Liver (tissue), 9 donors: ENCODE data around the gene CD36. TPM values are rescaled to one million over a fixed set of nuclear protein-coding genes. Genes with fewer than 3 reads are reported as not detected.

Experiments used
- DNase-seq: peaks from one replicate; pipeline ENCODE4 v3.0.0-alpha.2; 2017; ENCODE audit warnings: low spot score
- H3K27ac ChIP-seq, 2 donors: one replicate each; pipeline ENCODE4 v1.7.0; 2013; ENCODE audit warnings: inconsistent platforms in 2 of 2, low read length in 2 of 2, control low read depth in 1 of 2, low read depth in 1 of 2, mild to moderate bottlenecking in 1 of 2
- H3K27me3 ChIP-seq, 4 donors: one replicate each; pipeline versions ENCODE4 v1.6.1 to v1.7.0; 2013; ENCODE audit warnings: low read length in 3 of 4, inconsistent platforms in 1 of 4, mild to moderate bottlenecking in 1 of 4, moderate library complexity in 1 of 4; ENCODE audit not compliant: control insufficient read depth in 4 of 4, insufficient read depth in 4 of 4
- H3K36me3 ChIP-seq, 4 donors: one replicate each; pipeline versions ENCODE4 v1.6.1 to v1.7.0; 2013; ENCODE audit warnings: low read length in 3 of 4, mild to moderate bottlenecking in 3 of 4, low read depth in 1 of 4, moderate library complexity in 1 of 4; ENCODE audit not compliant: control insufficient read depth in 4 of 4, insufficient read depth in 3 of 4
- H3K4me1 ChIP-seq, 4 donors: one replicate each; pipeline versions ENCODE4 v1.6.1 to v1.7.0; 2013; ENCODE audit warnings: low read length in 3 of 4, mild to moderate bottlenecking in 3 of 4, moderate library complexity in 1 of 4; ENCODE audit not compliant: control insufficient read depth in 4 of 4, insufficient read depth in 4 of 4
- H3K4me3 ChIP-seq, 3 donors: one replicate each; pipeline versions ENCODE4 v1.6.1 to v1.7.0; 2013; ENCODE audit warnings: low read length in 3 of 3, control low read depth in 1 of 3, low read depth in 1 of 3, mild to moderate bottlenecking in 1 of 3
- H3K9ac ChIP-seq, 2 donors: one replicate each; pipeline ENCODE4 v1.7.0; 2013; ENCODE audit warnings: low read length in 2 of 2, mild to moderate bottlenecking in 2 of 2, moderate library complexity in 2 of 2, control low read depth in 1 of 2, low read depth in 1 of 2
- H3K9me3 ChIP-seq, 4 donors: one replicate each; pipeline versions ENCODE4 v1.6.1 to v1.7.0; 2013; ENCODE audit warnings: low read length in 3 of 4; ENCODE audit not compliant: control insufficient read depth in 4 of 4
- EGR1 ChIP-seq, 2 donors: IDR thresholded peaks; 2 replicates each; pipeline ENCODE4 v1.6.1; 2016 to 2018; ENCODE audit warnings: antibody characterized with exemption in 2 of 2, low read depth in 2 of 2
- FOXA1 ChIP-seq: IDR thresholded peaks from 2 replicates; pipeline ENCODE4 v1.6.1; 2016; ENCODE audit warnings: antibody characterized with exemption
- FOXA2 ChIP-seq: IDR thresholded peaks from 2 replicates; pipeline ENCODE4 v1.6.1; 2016; ENCODE audit warnings: antibody characterized with exemption
- GABPA ChIP-seq, 2 donors: IDR thresholded peaks in 1 of 2; conservative IDR thresholded peaks in 1 of 2; 2 replicates each; pipeline ENCODE4 v1.6.1; 2016; ENCODE audit warnings: antibody characterized with exemption in 2 of 2, mild to moderate bottlenecking in 1 of 2, moderate library complexity in 1 of 2
- HNF4A ChIP-seq, 2 donors: conservative IDR thresholded peaks; 2 replicates each; pipeline ENCODE4 v1.6.1; 2016; ENCODE audit warnings: antibody characterized with exemption in 2 of 2, mild to moderate bottlenecking in 2 of 2
- HNF4G ChIP-seq: IDR thresholded peaks from 2 replicates; pipeline ENCODE4 v1.6.1; 2016; ENCODE audit warnings: antibody characterized with exemption
- NR2F2 ChIP-seq: IDR thresholded peaks from 2 replicates; pipeline ENCODE4 v1.6.1; 2016; ENCODE audit warnings: antibody characterized with exemption
- RAD21 ChIP-seq, 2 donors: IDR thresholded peaks; 2 replicates each; pipeline ENCODE4 v1.6.1; 2016; ENCODE audit warnings: antibody characterized with exemption in 2 of 2, mild to moderate bottlenecking in 2 of 2
- RXRA ChIP-seq, 2 donors: IDR thresholded peaks; 2 replicates each; pipeline ENCODE4 v1.6.1; 2017 to 2018; ENCODE audit warnings: antibody characterized with exemption in 2 of 2, mild to moderate bottlenecking in 1 of 2
- SP1 ChIP-seq: IDR thresholded peaks from 2 replicates; pipeline ENCODE4 v1.6.1; 2018; ENCODE audit warnings: antibody characterized with exemption, mild to moderate bottlenecking
- TAF1 ChIP-seq: conservative IDR thresholded peaks from 2 replicates; pipeline ENCODE4 v1.6.1; 2016; ENCODE audit warnings: antibody characterized with exemption, mild to moderate bottlenecking
- YY1 ChIP-seq: IDR thresholded peaks from 2 replicates; pipeline ENCODE4 v1.6.1; 2016; ENCODE audit warnings: antibody characterized with exemption, mild to moderate bottlenecking
- WGBS: extraction: QIAGEN DNeasy Blood & Tissue Kit; methylation state at CpG from one replicate; pipeline ENCODE4 v1.1.7; 2013; 5-methylcytosine and 5-hydroxymethylcytosine counted together
- polyA plus RNA-seq, 2 donors: library from polyadenylated mRNA; stranded (reverse) in 1 of 2; unstranded in 1 of 2; fragments of 200-250 nt in 1 of 2; fragments of >200 nt in 1 of 2; fragmentation: Nextera tagmentation in 1 of 2; extraction: Ambion mirVana in 1 of 2; gene quantifications; one replicate each; pipeline versions ENCODE4 v1.2.1 to v1.2.3, GENCODE V29; 2013 to 2015
- total RNA-seq, 2 donors: library from RNA; depleted of rRNA; stranded (reverse); fragments of >200 nt; gene quantifications; one replicate each; pipeline ENCODE4 v1.2.3, GENCODE V29; 2014
- TF ChIP-seq, protein P1 (sequence below): fragments of 150-350 bp; IDR thresholded peaks from 2 replicates; pipeline ENCODE4 v1.5.1; 2017; ENCODE audit warnings: improper control_type of control experiment, low read depth, low read length; ENCODE audit not compliant: missing input control
- TF ChIP-seq, protein P2 (sequence below): IDR thresholded peaks from 2 replicates; pipeline ENCODE4 v1.6.1; 2016; ENCODE audit warnings: antibody characterized with exemption
- TF ChIP-seq, protein P3 (sequence below): IDR thresholded peaks from 2 replicates; pipeline ENCODE4 v1.6.1; 2016; ENCODE audit warnings: antibody characterized with exemption, mild to moderate bottlenecking
- donor health status: healthy.
- donor health status: healthy.
- donor health status: healthy.
- donor health status: healthy.
- donor health status: healthy.

CD36 gene
- total and polyA plus RNA-seq, 4 donors: 21.6 to 597 (median 54.5) TPM

DNA sequence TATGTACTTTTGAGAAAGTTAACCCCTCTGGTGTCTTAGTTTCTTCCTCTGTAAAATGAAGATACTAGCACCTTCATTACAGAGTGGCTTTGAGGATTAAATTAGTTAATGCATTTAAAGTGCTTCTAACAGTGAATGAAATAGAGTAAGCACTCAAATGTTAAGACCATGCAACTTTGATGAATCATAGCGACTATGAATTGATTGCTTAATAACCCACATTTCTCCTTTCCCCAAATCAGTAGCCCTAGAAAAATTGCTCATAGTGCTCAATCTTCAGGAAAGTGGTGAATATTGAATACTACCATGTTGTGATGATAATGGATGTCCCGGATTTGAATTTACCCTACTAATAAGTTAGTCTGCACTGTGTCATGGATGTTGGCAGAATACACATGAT lies 48.1 kb downstream of the CD36 start:
- WGBS: 90% methylated on average over 2 of the region's 2 CpGs
- Histone ChIP-seq H3K4me1 (no peaks in the 10 kb centered on the region), H3K36me3 (no peaks in the 10 kb centered on the region), H3K9me3 (no peaks in the 10 kb centered on the region), H3K27ac (no peak overlapping the region), H3K4me3 (no peak overlapping the region), H3K9ac (no peak overlapping the region), H3K27me3 (no peaks in the 10 kb centered on the region)
- TF ChIP-seq SP1 (no peak), NR2F2 (no peak), EGR1 (IDR thresholded peaks at IDR 0.05; ENCODE audit: low read depth in 2 of 2) (no peak), HNF4G (no peak), TAF1 (no peak), RXRA (IDR thresholded peaks at IDR 0.05) (no peak), RAD21 (IDR thresholded peaks at IDR 0.05) (no peak), FOXA2 (no peak), FOXA1 (no peak), YY1 (no peak), HNF4A (conservative IDR thresholded peaks at IDR 0.05) (no peak), GABPA (IDR thresholded peaks at IDR 0.05 in 1 of 2, conservative IDR thresholded peaks at IDR 0.05 in 1 of 2) (no peak)
- TF ChIP-seq, protein P1, sequence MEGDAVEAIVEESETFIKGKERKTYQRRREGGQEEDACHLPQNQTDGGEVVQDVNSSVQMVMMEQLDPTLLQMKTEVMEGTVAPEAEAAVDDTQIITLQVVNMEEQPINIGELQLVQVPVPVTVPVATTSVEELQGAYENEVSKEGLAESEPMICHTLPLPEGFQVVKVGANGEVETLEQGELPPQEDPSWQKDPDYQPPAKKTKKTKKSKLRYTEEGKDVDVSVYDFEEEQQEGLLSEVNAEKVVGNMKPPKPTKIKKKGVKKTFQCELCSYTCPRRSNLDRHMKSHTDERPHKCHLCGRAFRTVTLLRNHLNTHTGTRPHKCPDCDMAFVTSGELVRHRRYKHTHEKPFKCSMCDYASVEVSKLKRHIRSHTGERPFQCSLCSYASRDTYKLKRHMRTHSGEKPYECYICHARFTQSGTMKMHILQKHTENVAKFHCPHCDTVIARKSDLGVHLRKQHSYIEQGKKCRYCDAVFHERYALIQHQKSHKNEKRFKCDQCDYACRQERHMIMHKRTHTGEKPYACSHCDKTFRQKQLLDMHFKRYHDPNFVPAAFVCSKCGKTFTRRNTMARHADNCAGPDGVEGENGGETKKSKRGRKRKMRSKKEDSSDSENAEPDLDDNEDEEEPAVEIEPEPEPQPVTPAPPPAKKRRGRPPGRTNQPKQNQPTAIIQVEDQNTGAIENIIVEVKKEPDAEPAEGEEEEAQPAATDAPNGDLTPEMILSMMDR: no peak
- TF ChIP-seq, protein P2, sequence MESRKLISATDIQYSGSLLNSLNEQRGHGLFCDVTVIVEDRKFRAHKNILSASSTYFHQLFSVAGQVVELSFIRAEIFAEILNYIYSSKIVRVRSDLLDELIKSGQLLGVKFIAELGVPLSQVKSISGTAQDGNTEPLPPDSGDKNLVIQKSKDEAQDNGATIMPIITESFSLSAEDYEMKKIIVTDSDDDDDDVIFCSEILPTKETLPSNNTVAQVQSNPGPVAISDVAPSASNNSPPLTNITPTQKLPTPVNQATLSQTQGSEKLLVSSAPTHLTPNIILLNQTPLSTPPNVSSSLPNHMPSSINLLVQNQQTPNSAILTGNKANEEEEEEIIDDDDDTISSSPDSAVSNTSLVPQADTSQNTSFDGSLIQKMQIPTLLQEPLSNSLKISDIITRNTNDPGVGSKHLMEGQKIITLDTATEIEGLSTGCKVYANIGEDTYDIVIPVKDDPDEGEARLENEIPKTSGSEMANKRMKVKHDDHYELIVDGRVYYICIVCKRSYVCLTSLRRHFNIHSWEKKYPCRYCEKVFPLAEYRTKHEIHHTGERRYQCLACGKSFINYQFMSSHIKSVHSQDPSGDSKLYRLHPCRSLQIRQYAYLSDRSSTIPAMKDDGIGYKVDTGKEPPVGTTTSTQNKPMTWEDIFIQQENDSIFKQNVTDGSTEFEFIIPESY: no peak
- TF ChIP-seq, protein P3, sequence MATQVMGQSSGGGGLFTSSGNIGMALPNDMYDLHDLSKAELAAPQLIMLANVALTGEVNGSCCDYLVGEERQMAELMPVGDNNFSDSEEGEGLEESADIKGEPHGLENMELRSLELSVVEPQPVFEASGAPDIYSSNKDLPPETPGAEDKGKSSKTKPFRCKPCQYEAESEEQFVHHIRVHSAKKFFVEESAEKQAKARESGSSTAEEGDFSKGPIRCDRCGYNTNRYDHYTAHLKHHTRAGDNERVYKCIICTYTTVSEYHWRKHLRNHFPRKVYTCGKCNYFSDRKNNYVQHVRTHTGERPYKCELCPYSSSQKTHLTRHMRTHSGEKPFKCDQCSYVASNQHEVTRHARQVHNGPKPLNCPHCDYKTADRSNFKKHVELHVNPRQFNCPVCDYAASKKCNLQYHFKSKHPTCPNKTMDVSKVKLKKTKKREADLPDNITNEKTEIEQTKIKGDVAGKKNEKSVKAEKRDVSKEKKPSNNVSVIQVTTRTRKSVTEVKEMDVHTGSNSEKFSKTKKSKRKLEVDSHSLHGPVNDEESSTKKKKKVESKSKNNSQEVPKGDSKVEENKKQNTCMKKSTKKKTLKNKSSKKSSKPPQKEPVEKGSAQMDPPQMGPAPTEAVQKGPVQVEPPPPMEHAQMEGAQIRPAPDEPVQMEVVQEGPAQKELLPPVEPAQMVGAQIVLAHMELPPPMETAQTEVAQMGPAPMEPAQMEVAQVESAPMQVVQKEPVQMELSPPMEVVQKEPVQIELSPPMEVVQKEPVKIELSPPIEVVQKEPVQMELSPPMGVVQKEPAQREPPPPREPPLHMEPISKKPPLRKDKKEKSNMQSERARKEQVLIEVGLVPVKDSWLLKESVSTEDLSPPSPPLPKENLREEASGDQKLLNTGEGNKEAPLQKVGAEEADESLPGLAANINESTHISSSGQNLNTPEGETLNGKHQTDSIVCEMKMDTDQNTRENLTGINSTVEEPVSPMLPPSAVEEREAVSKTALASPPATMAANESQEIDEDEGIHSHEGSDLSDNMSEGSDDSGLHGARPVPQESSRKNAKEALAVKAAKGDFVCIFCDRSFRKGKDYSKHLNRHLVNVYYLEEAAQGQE: no peak
- no peak for DNase-seq

DNA sequence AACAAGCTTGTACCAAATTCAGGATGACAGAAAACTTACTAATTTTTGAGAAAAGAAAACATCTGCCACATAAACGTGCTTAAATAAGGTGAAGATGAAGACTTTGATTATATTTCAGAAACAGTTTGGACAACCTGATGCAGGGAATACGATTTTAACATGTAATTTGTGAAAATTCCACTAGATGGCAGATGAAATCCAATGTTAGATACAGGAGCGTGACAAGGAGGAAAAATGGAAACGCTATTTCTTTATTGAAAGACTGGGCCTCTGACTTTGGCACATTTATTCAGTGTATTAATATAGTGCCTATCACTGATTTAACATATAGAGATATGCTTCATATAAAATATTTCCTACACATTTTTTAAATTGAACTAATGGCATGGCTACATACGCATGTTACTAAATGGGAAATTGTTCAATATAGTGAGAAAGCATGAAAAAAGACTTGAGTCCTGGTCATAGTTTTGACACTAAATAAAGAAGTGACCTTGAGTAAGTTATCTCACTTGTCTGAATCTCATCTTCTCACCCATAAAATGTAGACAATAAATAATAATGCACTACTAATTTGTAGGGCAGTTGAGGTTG lies 60.7 kb downstream of the CD36 start:
- Histone ChIP-seq H3K4me3 (no peak overlapping the region), H3K4me1 (peaks cover 0 to 4% (median 1%) of the 10 kb centered on the region in 4 donors), H3K9ac (no peak overlapping the region), H3K36me3 (no peaks in the 10 kb centered on the region), H3K27me3 (peaks cover 0 to 8% (median 0%) of the 10 kb centered on the region in 4 donors), H3K27ac (no peak overlapping the region), H3K9me3 (no peaks in the 10 kb centered on the region)
- TF ChIP-seq RAD21 (IDR thresholded peaks at IDR 0.05) (peak; percentile 89 to 90), TAF1 (no peak)
- TF ChIP-seq, protein P1: peak; percentile 61
- 19% methylated on average over 5 of the region's 5 CpGs for WGBS
- no peak for DNase-seq
